CD4-positive, alpha-beta T cell treated with Interleukin-6 for 4 hours (primary cell): Measurements from ENCODE around the gene LBR.
"Not testable (repeated sequence)": the region's sequence is repeated elsewhere in the genome, so short reads cannot be mapped to it uniquely, and the experiment has no call there.

Experiments used
- DNase-seq: peaks from one replicate; pipeline ENCODE4 v3.0.0-alpha.2; 2020; ENCODE audit warnings: mixed read lengths

Gene LBR

GRCh38 chr1:225418059-225418458 lies 9.8 kb downstream of the LBR start:
- DNase-seq, result no peak

- no peak for DNase-seq
These were observed 11.7 kb downstream of the LBR start for GRCh38 chr1:225415967-225416745.

- no peak for DNase-seq
These were observed 12.5 kb downstream of the LBR start for GRCh38 chr1:225415307-225415706.

- DNase-seq, result no peak
These were observed 14.0 kb downstream of the LBR start for GRCh38 chr1:225413708-225414375.

GRCh38 chr1:225412803-225413351 lies 15.0 kb downstream of the LBR start:
- no peak for DNase-seq

GRCh38 chr1:225412321-225412720 lies 15.5 kb downstream of the LBR start:
- DNase-seq, result no peak

GRCh38 chr1:225410036-225410435 lies 17.8 kb downstream of the LBR start:
- no peak for DNase-seq

GRCh38 chr1:225409051-225409450 lies 18.8 kb downstream of the LBR start:
- no peak for DNase-seq

GRCh38 chr1:225408249-225408648 lies 19.6 kb downstream of the LBR start:
- DNase-seq, result no peak

- DNase-seq, result no peak
These were observed 20.1 kb downstream of the LBR start for GRCh38 chr1:225407755-225408154.

- no peak for DNase-seq
These were observed 20.7 kb downstream of the LBR start for GRCh38 chr1:225406976-225407725.

- no peak for DNase-seq
These were observed 26.9 kb downstream of the LBR start for GRCh38 chr1:225400968-225401367.

- DNase-seq, result no peak
These were observed 31.5 kb downstream of the LBR start for GRCh38 chr1:225396357-225396756.

GRCh38 chr1:225389843-225390242 lies 38.0 kb downstream of the LBR start:
- no peak for DNase-seq

GRCh38 chr1:225388372-225388771 lies 39.5 kb downstream of the LBR start:
- no peak for DNase-seq

- DNase-seq, result not testable (repeated sequence)
These were observed 41.0 kb downstream of the LBR start for GRCh38 chr1:225386860-225387259.

GRCh38 chr1:225380691-225381090 lies 47.1 kb downstream of the LBR start:
- DNase-seq, result no peak

- DNase-seq, result no peak
These were observed 49.0 kb downstream of the LBR start for GRCh38 chr1:225378880-225379279.

GRCh38 chr1:225374996-225375395 lies 52.8 kb downstream of the LBR start:
- DNase-seq, result no peak

- no peak for DNase-seq
These were observed 54.7 kb downstream of the LBR start for GRCh38 chr1:225373155-225373554.

GRCh38 chr1:225371366-225372010 lies 56.4 kb downstream of the LBR start:
- DNase-seq, result no peak

- DNase-seq, result no peak
These were observed 59.7 kb downstream of the LBR start for GRCh38 chr1:225368036-225368552.

GRCh38 chr1:225366552-225366951 lies 61.3 kb downstream of the LBR start:
- DNase-seq, result no peak
